Measurements from ENCODE around the gene AK5. TPM values are rescaled to one million over a fixed set of nuclear protein-coding genes. Genes with fewer than 3 reads are reported as not detected.

Gene AK5
- total RNA-seq, 2 donors from 2014 or later, result 2.2 to 2.8 TPM

- no peak overlapping the region for H3K4me3 ChIP-seq
- no peak for TF ChIP-seq CTCF (IDR thresholded peaks at IDR 0.05)
- H3K27me3 ChIP-seq, result no peaks in the 10 kb centered on the region
- no peak for DNase-seq (ENCODE audit: low spot score)
- no peaks in the 10 kb centered on the region for H3K9me3 ChIP-seq
- H3K27ac ChIP-seq, result no peak overlapping the region
- H3K4me1 ChIP-seq, result no peaks in the 10 kb centered on the region
- no peaks in the 10 kb centered on the region for H3K36me3 ChIP-seq
Measured at GRCh38 chr1:77385551-77385950, 103.7 kb downstream of the AK5 start.

GRCh38 chr1:77386276-77386675 lies 104.5 kb downstream of the AK5 start:
- no peaks in the 10 kb centered on the region for H3K27me3 ChIP-seq
- no peaks in the 10 kb centered on the region for H3K4me1 ChIP-seq
- H3K4me3 ChIP-seq, result no peak overlapping the region
- no peak overlapping the region for H3K27ac ChIP-seq
- no peak for TF ChIP-seq CTCF (IDR thresholded peaks at IDR 0.05)
- no peaks in the 10 kb centered on the region for H3K36me3 ChIP-seq
- DNase-seq (ENCODE audit: low spot score), result no peak
- no peaks in the 10 kb centered on the region for H3K9me3 ChIP-seq

GRCh38 chr1:77387553-77387952 lies 105.7 kb downstream of the AK5 start:
- TF ChIP-seq CTCF (IDR thresholded peaks at IDR 0.05), result no peak
- no peaks in the 10 kb centered on the region for H3K36me3 ChIP-seq
- H3K4me1 ChIP-seq, result no peaks in the 10 kb centered on the region
- H3K4me3 ChIP-seq, result no peak overlapping the region
- H3K27me3 ChIP-seq, result no peaks in the 10 kb centered on the region
- H3K9me3 ChIP-seq, result no peaks in the 10 kb centered on the region
- no peak for DNase-seq (ENCODE audit: low spot score)
- H3K27ac ChIP-seq, result no peak overlapping the region

- Histone ChIP-seq H3K36me3 (no peaks in the 10 kb centered on the region), H3K9me3 (no peaks in the 10 kb centered on the region), H3K4me3 (no peak overlapping the region), H3K27ac (no peak overlapping the region), H3K4me1 (no peaks in the 10 kb centered on the region), H3K27me3 (no peaks in the 10 kb centered on the region)
- no peak for TF ChIP-seq CTCF (IDR thresholded peaks at IDR 0.05)
- no peak for DNase-seq (ENCODE audit: low spot score)
Measured at GRCh38 chr1:77388661-77389060, 106.8 kb downstream of the AK5 start.

- Histone ChIP-seq H3K27me3 (no peaks in the 10 kb centered on the region), H3K9me3 (no peaks in the 10 kb centered on the region), H3K4me1 (no peaks in the 10 kb centered on the region), H3K4me3 (no peak overlapping the region), H3K27ac (no peak overlapping the region), H3K36me3 (no peaks in the 10 kb centered on the region)
- TF ChIP-seq CTCF (IDR thresholded peaks at IDR 0.05), result no peak
- DNase-seq (ENCODE audit: low spot score), result no peak
Measured at GRCh38 chr1:77392486-77392885, 110.7 kb downstream of the AK5 start.

- no peak overlapping the region for H3K27ac ChIP-seq
- H3K27me3 ChIP-seq, result no peaks in the 10 kb centered on the region
- TF ChIP-seq CTCF (IDR thresholded peaks at IDR 0.05), result no peak
- H3K36me3 ChIP-seq, result no peaks in the 10 kb centered on the region
- no peaks in the 10 kb centered on the region for H3K4me1 ChIP-seq
- DNase-seq (ENCODE audit: low spot score), result no peak
- no peak overlapping the region for H3K4me3 ChIP-seq
- no peaks in the 10 kb centered on the region for H3K9me3 ChIP-seq
Measured at GRCh38 chr1:77394166-77394565, 112.3 kb downstream of the AK5 start.

Data from right atrium auricular region (tissue), 2 donors.